Chondrocyte (in vitro differentiated cells): Measurements from ENCODE around the gene ATF5. TPM values are rescaled to one million over a fixed set of nuclear protein-coding genes. Genes with fewer than 3 reads are reported as not detected.

Source experiments
- DNase-seq: peaks from one replicate; pipeline ENCODE4 v3.0.0; 2021; ENCODE audit warnings: mixed read lengths, low spot score
- H3K27ac Mint-ChIP-seq: one replicate; pipeline ENCODE4 v1.8.0; 2021; ENCODE audit warnings: mild to moderate bottlenecking, moderate library complexity, mixed read lengths; ENCODE audit not compliant: unreplicated experiment
- H3K27me3 Mint-ChIP-seq: 2 replicates; pipeline ENCODE4 v1.8.0; 2021; ENCODE audit warnings: low read depth, mixed read lengths
- H3K36me3 Mint-ChIP-seq: 2 replicates; pipeline ENCODE4 v1.8.0; 2021; ENCODE audit warnings: low read depth, mixed read lengths
- H3K4me1 Mint-ChIP-seq: 2 replicates; pipeline ENCODE4 v1.8.0; 2021; ENCODE audit warnings: low read depth, mild to moderate bottlenecking, mixed read lengths
- H3K4me3 Mint-ChIP-seq: one replicate; pipeline ENCODE4 v1.8.0; 2021; ENCODE audit warnings: mild to moderate bottlenecking, moderate library complexity, mixed read lengths; ENCODE audit not compliant: unreplicated experiment
- H3K9me3 Mint-ChIP-seq: 2 replicates; pipeline ENCODE4 v1.8.0; 2021; ENCODE audit warnings: low read depth, mixed read lengths
- CTCF ChIP-seq: fragments of 200-600 bp; sonication (generic); IDR thresholded peaks from 2 replicates; pipeline ENCODE4 v1.5.0; 2021; ENCODE audit warnings: antibody characterized with exemption, mild to moderate bottlenecking, moderate library complexity
- total RNA-seq: library from RNA; stranded (reverse); gene quantifications from 3 replicates; pipeline ENCODE4 v1.2.1, GENCODE V29; 2021

ATF5 gene
- total RNA-seq, 1 donor from 2014 or later: 53.4 TPM

- Mint-ChIP-seq H3K4me3 (no peak overlapping the region), H3K36me3 (no peaks in the 10 kb centered on the region), H3K9me3 (no peaks in the 10 kb centered on the region), H3K4me1 (peaks cover 7% of the 10 kb centered on the region), H3K27me3 (peaks cover 25% of the 10 kb centered on the region), H3K27ac (no peak overlapping the region)
- DNase-seq: peak; percentile 56
- no peak for TF ChIP-seq CTCF
Observed at GRCh38 chr19:49952906-49953305, 23.9 kb downstream of the ATF5 start.

GRCh38 chr19:49953416-49953815, 24.4 kb downstream of the ATF5 start:
- no peak for TF ChIP-seq CTCF
- no peak for DNase-seq
- peaks cover 28% of the 10 kb centered on the region for H3K27me3 Mint-ChIP-seq
- no peak overlapping the region for H3K4me3 Mint-ChIP-seq
- H3K36me3 Mint-ChIP-seq: no peaks in the 10 kb centered on the region
- H3K4me1 Mint-ChIP-seq: peaks cover 7% of the 10 kb centered on the region
- no peak overlapping the region for H3K27ac Mint-ChIP-seq
- no peaks in the 10 kb centered on the region for H3K9me3 Mint-ChIP-seq

- Mint-ChIP-seq H3K27me3 (peaks cover 28% of the 10 kb centered on the region), H3K36me3 (no peaks in the 10 kb centered on the region), H3K9me3 (no peaks in the 10 kb centered on the region), H3K4me1 (peaks cover 7% of the 10 kb centered on the region), H3K27ac (no peak overlapping the region), H3K4me3 (no peak overlapping the region)
- no peak for TF ChIP-seq CTCF
- DNase-seq: peak; percentile 14
Observed at GRCh38 chr19:49954092-49954829, 25.3 kb downstream of the ATF5 start.

- Mint-ChIP-seq H3K27ac (no peak overlapping the region), H3K36me3 (no peaks in the 10 kb centered on the region), H3K27me3 (peaks cover 26% of the 10 kb centered on the region), H3K4me3 (no peak overlapping the region), H3K9me3 (no peaks in the 10 kb centered on the region), H3K4me1 (peaks cover 7% of the 10 kb centered on the region)
- no peak for TF ChIP-seq CTCF
- DNase-seq: peak; percentile 43
Observed at GRCh38 chr19:49954933-49955332, 25.9 kb downstream of the ATF5 start.

GRCh38 chr19:49956115-49956495, 27.1 kb downstream of the ATF5 start:
- H3K27me3 Mint-ChIP-seq: peaks cover 23% of the 10 kb centered on the region
- no peaks in the 10 kb centered on the region for H3K36me3 Mint-ChIP-seq
- H3K9me3 Mint-ChIP-seq: no peaks in the 10 kb centered on the region
- H3K4me3 Mint-ChIP-seq: no peak overlapping the region
- peaks cover 7% of the 10 kb centered on the region for H3K4me1 Mint-ChIP-seq
- DNase-seq: no peak
- no peak overlapping the region for H3K27ac Mint-ChIP-seq
- no peak for TF ChIP-seq CTCF
